HG03064 (cell line): ENCODE data around the gene DOCK11.
"Not testable (repeated sequence)": the region's sequence is repeated elsewhere in the genome, so short reads cannot be mapped to it uniquely, and the experiment has no call there.

Source experiments
- ATAC-seq: cut with Tn5 transposase; IDR thresholded peaks from one replicate; pipeline ENCODE4 v1.9.1; 2021; ENCODE audit warnings: low read depth; ENCODE audit not compliant: unreplicated experiment

Gene DOCK11

DNA sequence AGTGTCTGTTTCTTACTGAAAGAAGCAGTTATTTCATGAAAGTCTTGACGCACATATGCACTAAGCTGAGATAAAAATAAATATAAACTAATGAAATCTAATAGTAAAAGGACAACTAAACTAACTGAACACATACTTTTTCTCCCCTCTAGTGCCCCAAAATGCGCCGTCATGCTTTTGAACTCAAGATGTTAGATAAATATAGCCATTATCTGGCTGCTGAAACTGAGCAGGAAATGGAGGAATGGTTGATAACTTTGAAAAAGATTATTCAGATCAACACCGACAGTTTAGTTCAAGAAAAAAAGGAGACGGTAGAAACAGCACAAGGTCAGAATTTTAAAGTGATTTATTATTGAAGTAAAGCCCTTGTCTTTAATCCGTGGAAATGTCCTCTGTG is 70.2 kb downstream of the DOCK11 start:
- ATAC-seq = no peak

DNA sequence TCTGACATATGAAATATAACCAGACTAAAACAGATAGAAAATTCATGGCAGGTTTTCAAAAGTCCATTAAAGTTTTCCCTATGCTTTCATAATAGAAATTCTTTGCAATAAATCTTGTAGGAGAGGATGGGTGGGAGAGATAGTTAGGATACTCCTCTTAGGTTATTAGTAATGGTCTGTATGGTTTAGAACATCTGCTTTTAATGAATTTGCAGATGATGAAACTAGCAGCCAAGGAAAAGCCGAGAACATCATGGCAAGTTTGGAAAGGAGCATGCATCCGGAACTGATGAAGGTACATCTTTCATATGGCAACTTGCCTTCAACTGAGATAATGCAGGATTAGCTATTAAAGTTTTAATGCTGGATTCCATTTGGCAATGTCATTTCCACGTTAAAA is 70.7 kb downstream of the DOCK11 start:
- no peak for ATAC-seq

DNA sequence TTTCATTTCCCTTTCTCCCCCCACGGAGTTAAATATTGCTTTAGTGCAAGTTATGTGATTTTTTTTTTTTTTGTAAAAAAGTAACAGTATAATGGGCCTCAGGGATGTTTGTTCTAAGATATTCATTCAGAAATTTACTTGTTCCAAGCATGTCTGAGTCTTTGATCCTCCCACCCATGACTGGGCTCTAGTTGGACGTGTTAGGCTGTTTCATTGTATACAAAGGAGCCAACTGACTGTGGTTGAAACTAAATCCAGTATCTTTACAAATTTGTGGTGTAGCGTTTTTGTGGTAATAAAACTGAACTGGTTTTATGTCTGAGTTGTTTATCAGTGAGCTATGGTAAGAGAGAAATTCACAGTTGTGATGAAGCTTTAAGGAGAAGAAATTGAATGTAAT is 74.1 kb downstream of the DOCK11 start:
- ATAC-seq = no peak

- ATAC-seq = no peak
Observed at GRCh38 chrX:118570209-118570608, 74.6 kb downstream of the DOCK11 start.

DNA sequence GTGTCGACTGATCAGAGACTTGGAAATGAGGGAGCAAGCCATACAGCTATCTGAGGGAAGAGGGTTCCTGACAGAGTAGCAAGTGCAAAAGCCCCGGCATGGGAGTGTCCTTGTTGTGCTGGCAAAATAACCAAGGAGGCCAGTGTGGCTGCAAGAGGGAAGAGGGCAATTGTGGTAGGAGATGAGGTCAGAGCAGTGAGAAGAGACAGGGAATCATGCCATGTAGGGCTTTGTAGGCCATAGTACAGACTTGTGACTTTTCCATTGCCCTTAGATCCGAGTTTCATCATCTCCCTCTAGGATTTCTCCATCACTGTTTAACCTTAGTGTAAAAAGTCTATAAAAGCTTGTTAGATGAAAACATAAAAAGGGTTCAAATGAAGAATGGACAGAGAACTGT is 76.2 kb downstream of the DOCK11 start:
- ATAC-seq = no peak

GRCh38 chrX:118574666-118575065 is 79.1 kb downstream of the DOCK11 start:
- no peak for ATAC-seq

DNA sequence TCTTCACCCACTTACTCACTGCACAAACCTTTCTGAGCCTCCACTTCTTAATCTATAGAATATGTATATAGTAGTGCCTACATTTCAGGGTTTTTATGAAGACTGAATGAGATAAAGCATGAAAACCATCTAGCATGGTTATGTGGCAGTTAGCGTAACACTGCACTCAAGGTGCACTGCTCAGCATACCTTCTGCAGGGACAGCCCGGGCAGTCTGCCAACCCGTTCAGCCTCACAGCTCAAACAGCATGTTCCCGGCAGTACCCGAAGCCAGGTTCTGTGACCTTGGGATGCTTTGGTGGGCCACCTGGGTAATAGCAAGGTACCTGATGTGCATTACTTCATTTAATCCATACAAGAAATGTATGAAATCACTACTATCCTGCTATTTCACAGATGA is 81.4 kb downstream of the DOCK11 start:
- ATAC-seq = no peak

- no peak for ATAC-seq
Observed at GRCh38 chrX:118579417-118579816, 83.8 kb downstream of the DOCK11 start.

- ATAC-seq = not testable (repeated sequence)
Observed at GRCh38 chrX:118582926-118583325, 87.3 kb downstream of the DOCK11 start.

DNA sequence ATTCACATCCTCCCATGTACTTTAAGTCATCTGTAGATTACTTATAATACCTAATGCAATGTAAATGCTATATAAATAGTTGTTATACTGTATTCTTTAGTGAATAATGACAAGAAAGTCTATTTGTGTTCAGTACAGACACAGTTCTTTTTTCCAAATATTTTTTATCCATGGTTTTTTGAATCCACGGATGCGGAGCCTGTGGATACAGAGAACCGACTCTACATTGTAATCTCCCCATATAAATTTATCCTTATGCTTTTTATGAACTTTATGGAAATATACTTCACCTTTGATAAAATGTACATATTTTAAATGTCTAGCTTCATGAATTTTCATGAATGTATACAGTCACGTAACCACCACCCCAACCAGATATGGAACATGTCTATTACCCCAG is 88.2 kb downstream of the DOCK11 start:
- no peak for ATAC-seq

DNA sequence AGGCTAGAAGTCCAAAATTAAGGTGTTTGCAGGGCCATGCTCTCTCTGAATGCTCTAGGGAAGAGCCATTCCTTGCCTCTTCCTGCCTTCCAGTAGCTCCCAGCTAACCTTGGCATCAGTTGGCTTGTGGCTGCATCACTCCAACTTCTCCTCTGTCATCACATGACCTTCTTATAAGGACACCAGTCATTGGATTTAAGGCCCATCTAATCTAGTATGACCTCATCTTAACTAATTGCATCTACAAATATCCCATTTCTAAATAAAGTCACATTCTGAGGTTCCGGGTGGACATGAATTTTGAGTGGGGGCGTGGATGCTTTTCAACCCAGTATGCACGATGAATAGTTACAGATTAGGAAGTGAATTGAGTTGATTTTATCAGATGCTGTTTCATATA is 89.7 kb downstream of the DOCK11 start:
- ATAC-seq = no peak

GRCh38 chrX:118586206-118586605 is 90.6 kb downstream of the DOCK11 start:
- ATAC-seq = not testable (repeated sequence)

DNA sequence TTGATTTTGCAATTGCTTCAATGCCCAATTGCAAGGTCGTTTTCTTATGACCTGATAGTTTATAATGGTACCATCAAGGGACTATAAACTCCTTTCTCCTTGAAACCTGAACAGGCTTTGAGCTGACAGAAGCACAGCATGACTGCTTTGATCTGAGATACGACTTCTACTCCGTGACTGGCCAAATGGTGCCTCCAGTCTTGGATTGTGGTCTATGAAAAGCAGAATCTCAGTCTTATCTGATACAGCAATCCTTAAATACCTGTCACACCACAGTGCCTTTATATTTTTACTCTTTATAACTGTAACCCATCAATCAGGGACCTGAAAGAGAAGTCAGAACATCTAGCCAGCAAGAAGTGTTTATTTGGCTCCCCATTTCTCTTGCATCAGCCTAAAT is 93.1 kb downstream of the DOCK11 start:
- ATAC-seq = no peak

- ATAC-seq = no peak
Observed at GRCh38 chrX:118589227-118589626, 93.6 kb downstream of the DOCK11 start.

- ATAC-seq = no peak
Observed at GRCh38 chrX:118593407-118593806, 97.8 kb downstream of the DOCK11 start.

- ATAC-seq = no peak
Observed at GRCh38 chrX:118594697-118595420, 99.2 kb downstream of the DOCK11 start.

- ATAC-seq = no peak
Observed at GRCh38 chrX:118595501-118596042, 100.0 kb downstream of the DOCK11 start.

GRCh38 chrX:118596390-118596789 is 100.8 kb downstream of the DOCK11 start:
- no peak for ATAC-seq

DNA sequence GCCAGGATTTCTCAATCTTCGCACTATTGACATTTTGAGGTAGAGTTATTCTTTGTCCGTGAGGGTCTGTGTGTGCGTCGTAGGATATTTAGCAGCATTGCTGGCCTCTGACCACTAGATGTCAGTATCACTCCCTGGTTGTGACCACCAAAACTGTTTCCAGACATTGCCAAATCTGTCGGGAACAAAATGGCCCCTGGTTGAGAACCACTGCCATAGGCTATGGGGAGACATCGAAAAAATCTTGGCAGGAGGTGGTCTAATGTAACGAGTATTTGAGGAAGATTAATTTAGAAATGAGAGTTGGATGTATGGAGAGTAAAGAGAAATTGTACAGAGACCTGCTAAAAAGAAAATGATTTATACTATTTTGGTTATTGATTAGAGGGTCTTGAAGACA is 108.4 kb downstream of the DOCK11 start:
- no peak for ATAC-seq

DNA sequence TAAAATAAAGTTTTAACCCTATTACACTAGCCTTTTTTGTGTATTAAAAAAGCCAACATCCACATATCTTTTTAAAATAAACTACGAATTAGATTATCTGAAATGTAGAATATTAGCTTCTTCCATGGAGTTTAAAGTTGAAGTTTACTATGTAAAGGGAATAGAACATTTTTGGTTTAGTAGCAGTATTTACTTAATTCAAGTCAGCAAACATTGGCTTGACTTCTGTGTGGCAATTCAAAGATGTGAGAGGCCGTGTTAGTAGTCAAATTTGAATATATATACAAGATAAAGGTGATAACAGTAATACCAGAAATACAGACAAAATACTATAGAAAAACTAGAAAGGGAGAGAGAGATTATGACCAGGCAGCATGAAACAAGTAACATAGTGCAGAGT is 116.7 kb downstream of the DOCK11 start:
- no peak for ATAC-seq

GRCh38 chrX:118614150-118614549 is 118.5 kb downstream of the DOCK11 start:
- ATAC-seq = no peak

- no peak for ATAC-seq
Observed at GRCh38 chrX:118615141-118615540, 119.5 kb downstream of the DOCK11 start.
